Amygdala (tissue), 56 donors: ENCODE results near the gene ZFYVE1.

Source experiments
- DNase-seq, 56 donors: peaks; one replicate each; lab custom pipeline; 2025; lab: John Stamatoyannopoulos, UW

Gene ZFYVE1

DNA sequence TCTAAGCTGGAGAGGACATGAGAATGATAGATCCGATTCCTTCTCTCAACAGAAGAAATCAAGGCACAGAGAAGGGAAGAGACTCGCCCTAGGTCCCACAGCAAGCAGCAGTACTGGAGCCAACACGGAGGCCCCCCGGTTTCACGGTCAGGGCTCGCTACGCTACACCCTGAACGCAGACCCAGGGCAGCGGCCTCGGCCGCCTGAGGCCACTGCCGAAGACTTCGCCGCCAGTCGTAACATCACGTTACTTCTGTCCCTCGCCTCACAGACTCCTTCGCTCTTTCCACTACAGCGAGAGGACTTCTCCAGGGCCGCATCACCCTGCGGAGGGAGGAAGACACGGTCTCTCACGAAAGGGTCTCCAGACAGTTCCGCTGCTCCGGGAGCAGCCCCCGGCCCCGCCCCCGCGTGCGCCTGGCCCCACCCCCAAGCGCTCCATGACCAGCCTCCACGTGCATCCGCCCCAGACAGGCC lies 101.1 kb downstream of the ZFYVE1 start:
- no peak for DNase-seq

DNA sequence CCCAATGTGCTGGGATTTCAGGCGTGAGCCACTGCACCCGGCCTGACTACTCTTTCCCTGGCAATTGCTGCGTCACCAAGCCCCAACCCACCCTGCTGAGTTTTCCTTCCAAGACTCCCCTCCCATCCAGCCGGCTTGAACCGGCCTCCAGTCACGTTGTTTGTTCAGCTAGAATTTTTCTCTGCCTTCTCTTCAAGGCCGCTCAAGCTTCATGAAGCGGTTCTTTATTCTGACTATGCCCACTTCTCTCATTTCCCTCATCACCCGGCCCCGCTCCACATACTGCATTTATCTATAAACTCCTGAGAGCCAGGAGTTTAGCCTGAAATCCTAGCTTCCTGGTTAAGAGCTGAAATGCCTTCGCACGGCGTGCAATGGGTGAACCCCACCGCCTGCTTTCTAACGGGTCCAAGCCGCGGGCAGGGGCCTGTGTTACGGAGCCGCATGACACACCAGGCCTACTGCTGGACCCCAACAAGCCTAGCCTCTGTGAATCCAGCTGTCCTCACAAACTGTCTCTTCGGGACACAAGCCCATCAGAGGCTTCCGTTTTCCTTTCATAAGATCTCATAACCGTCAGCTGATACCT lies 101.6 kb downstream of the ZFYVE1 start:
- DNase-seq: no peak

- DNase-seq: peak in 1 of 56 donors; percentile 28
These were observed 102.6 kb downstream of the ZFYVE1 start for GRCh38 chr14:72924337-72924736.

GRCh38 chr14:72921396-72921795 lies 105.5 kb downstream of the ZFYVE1 start:
- no peak for DNase-seq

GRCh38 chr14:72920008-72920407 lies 106.9 kb downstream of the ZFYVE1 start:
- no peak for DNase-seq
